RWPE1 (cell line): ENCODE measurements around the gene ACTBL2.

Experiments
- CTCF ChIA-PET: fragments of 350-600 bp; sonication (Branson Sonifier 250); formaldehyde crosslinking; extraction: SDS; loops from one replicate; lab custom pipeline; 2021; lab: Yijun Ruan, JAX
- POLR2A ChIA-PET: fragments of 400-600 bp; formaldehyde crosslinking; extraction: SDS; loops from one replicate; lab custom pipeline; 2020; ENCODE audit warnings: antibody characterized with exemption; ENCODE audit not compliant: low non-redundant PET; lab: Yijun Ruan, JAX
- DNase-seq: peaks from one replicate; pipeline ENCODE4 v3.0.0; 2012; ENCODE audit warnings: low spot score
- H3K27ac ChIP-seq: fragments of 450-650 bp; 2 replicates; pipeline ENCODE4 v1.5.1; 2017
- TF ChIP-seq, protein P1 (sequence below): fragments of 450-650 bp; conservative IDR thresholded peaks from 2 replicates; pipeline ENCODE4 v1.5.1; 2017; ENCODE audit warnings: low read depth, mild to moderate bottlenecking

The ACTBL2 gene

DNA sequence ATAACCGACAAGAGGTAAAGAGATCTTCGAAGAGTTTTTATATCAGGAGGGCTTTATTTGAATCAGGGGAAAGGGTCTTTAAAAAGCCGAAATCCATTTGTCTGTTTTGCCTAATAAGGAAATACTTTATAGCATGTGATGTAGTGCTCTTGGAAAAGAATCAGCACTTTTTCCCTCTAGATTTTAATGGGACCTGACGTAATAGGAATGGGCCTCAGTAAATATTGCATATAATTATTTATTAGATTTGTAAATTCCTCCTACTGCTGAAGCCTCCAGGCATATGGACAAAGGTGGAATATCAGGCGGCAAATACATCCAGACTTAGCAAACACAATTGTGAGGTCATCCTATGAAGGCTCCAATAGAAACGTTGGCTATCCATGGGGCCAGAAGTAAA, 50.9 kb downstream of the ACTBL2 start:
- no peak overlapping the region for H3K27ac ChIP-seq

More for the DNA sequence above, 50.9 kb downstream of the ACTBL2 start:
- DNase-seq = no peak
- POLR2A ChIA-PET = no interaction called here
- CTCF ChIA-PET = no interaction called here
- TF ChIP-seq, protein P1, sequence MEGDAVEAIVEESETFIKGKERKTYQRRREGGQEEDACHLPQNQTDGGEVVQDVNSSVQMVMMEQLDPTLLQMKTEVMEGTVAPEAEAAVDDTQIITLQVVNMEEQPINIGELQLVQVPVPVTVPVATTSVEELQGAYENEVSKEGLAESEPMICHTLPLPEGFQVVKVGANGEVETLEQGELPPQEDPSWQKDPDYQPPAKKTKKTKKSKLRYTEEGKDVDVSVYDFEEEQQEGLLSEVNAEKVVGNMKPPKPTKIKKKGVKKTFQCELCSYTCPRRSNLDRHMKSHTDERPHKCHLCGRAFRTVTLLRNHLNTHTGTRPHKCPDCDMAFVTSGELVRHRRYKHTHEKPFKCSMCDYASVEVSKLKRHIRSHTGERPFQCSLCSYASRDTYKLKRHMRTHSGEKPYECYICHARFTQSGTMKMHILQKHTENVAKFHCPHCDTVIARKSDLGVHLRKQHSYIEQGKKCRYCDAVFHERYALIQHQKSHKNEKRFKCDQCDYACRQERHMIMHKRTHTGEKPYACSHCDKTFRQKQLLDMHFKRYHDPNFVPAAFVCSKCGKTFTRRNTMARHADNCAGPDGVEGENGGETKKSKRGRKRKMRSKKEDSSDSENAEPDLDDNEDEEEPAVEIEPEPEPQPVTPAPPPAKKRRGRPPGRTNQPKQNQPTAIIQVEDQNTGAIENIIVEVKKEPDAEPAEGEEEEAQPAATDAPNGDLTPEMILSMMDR = no peak
